HG02571 (cell line): ENCODE data around the gene CHSY1.

ENCODE experiments used
- ATAC-seq: cut with Tn5 transposase; IDR thresholded peaks from one replicate; pipeline ENCODE4 v1.9.1; 2021; ENCODE audit warnings: mild to moderate bottlenecking, moderate library complexity; ENCODE audit not compliant: unreplicated experiment

Gene CHSY1

GRCh38 chr15:101173233-101174119, 78.4 kb downstream of the CHSY1 start:
- no peak for ATAC-seq

GRCh38 chr15:101172501-101173071, 79.3 kb downstream of the CHSY1 start:
- ATAC-seq, result no peak

- no peak for ATAC-seq
Observed at GRCh38 chr15:101171954-101172353, 79.9 kb downstream of the CHSY1 start.

GRCh38 chr15:101170568-101171350, 81.1 kb downstream of the CHSY1 start:
- no peak for ATAC-seq

- ATAC-seq, result no peak
Observed at GRCh38 chr15:101169495-101170071, 82.3 kb downstream of the CHSY1 start.

GRCh38 chr15:101168898-101169494, 82.9 kb downstream of the CHSY1 start:
- ATAC-seq, result no peak

GRCh38 chr15:101168463-101168824, 83.4 kb downstream of the CHSY1 start:
- ATAC-seq, result no peak

GRCh38 chr15:101167753-101168462, 83.9 kb downstream of the CHSY1 start:
- no peak for ATAC-seq

- no peak for ATAC-seq
Observed at GRCh38 chr15:101167411-101167752, 84.5 kb downstream of the CHSY1 start.

GRCh38 chr15:101165905-101166471, 85.9 kb downstream of the CHSY1 start:
- no peak for ATAC-seq

GRCh38 chr15:101162701-101163483, 89.0 kb downstream of the CHSY1 start:
- ATAC-seq, result no peak

GRCh38 chr15:101161656-101162055, 90.2 kb downstream of the CHSY1 start:
- ATAC-seq, result no peak

GRCh38 chr15:101159936-101160815, 91.7 kb downstream of the CHSY1 start:
- no peak for ATAC-seq

GRCh38 chr15:101159096-101159935, 92.5 kb downstream of the CHSY1 start:
- ATAC-seq, result no peak

GRCh38 chr15:101158166-101159095, 93.4 kb downstream of the CHSY1 start:
- no peak for ATAC-seq

GRCh38 chr15:101157721-101158120, 94.1 kb downstream of the CHSY1 start:
- ATAC-seq, result no peak
